GM18499 (cell line): Measurements from ENCODE around the gene TWNK.
"Not testable (repeated sequence)": the region's sequence is repeated elsewhere in the genome, so short reads cannot be mapped to it uniquely, and the experiment has no call there.

ENCODE experiments used
- ATAC-seq: cut with Tn5 transposase; IDR thresholded peaks from one replicate; pipeline ENCODE4 v1.9.1; 2021; ENCODE audit warnings: moderate number of reproducible peaks; ENCODE audit not compliant: insufficient read depth, unreplicated experiment

TWNK gene

GRCh38 chr10:100972115-100972903 is 15.0 kb upstream of the TWNK start:
- no peak for ATAC-seq

- no peak for ATAC-seq
These were observed 14.3 kb upstream of the TWNK start for GRCh38 chr10:100972904-100973535.

GRCh38 chr10:100975397-100975796 is 11.9 kb upstream of the TWNK start:
- ATAC-seq: not testable (repeated sequence)

GRCh38 chr10:100976906-100977305 is 10.4 kb upstream of the TWNK start:
- ATAC-seq: no peak

- no peak for ATAC-seq
These were observed 9.9 kb upstream of the TWNK start for GRCh38 chr10:100977436-100977835.

- ATAC-seq: no peak
These were observed 9.0 kb upstream of the TWNK start for GRCh38 chr10:100978121-100978900.

GRCh38 chr10:100978901-100979195 is 8.5 kb upstream of the TWNK start:
- no peak for ATAC-seq

GRCh38 chr10:100979791-100980272 is 7.5 kb upstream of the TWNK start:
- ATAC-seq: no peak

- ATAC-seq: no peak
These were observed 7.0 kb upstream of the TWNK start for GRCh38 chr10:100980311-100980710.

- no peak for ATAC-seq
These were observed 6.6 kb upstream of the TWNK start for GRCh38 chr10:100980711-100981110.

- no peak for ATAC-seq
These were observed 6.1 kb upstream of the TWNK start for GRCh38 chr10:100981178-100981772.

GRCh38 chr10:100982916-100983830 is 4.2 kb upstream of the TWNK start:
- no peak for ATAC-seq

- no peak for ATAC-seq
These were observed 3.3 kb upstream of the TWNK start for GRCh38 chr10:100983868-100984671.

GRCh38 chr10:100984672-100985177 is 2.6 kb upstream of the TWNK start:
- no peak for ATAC-seq

- no peak for ATAC-seq
These were observed 2.0 kb upstream of the TWNK start for GRCh38 chr10:100985336-100985735.

- ATAC-seq: no peak
These were observed 756 bp upstream of the TWNK start for GRCh38 chr10:100986623-100986951.

GRCh38 chr10:100987685-100988049 is 324 bp downstream of the TWNK start:
- ATAC-seq: no peak

- ATAC-seq: no peak
These were observed 823 bp downstream of the TWNK start for GRCh38 chr10:100988166-100988565.

GRCh38 chr10:100989088-100989487 is 1.7 kb downstream of the TWNK start:
- ATAC-seq: no peak
